ENCODE results near the gene HP.

Gene HP

GRCh38 chr16:72064361-72064894 is 10.1 kb downstream of the HP start:
- Histone ChIP-seq H3K14ac (ENCODE audit: low read length) (no peak overlapping the region), H3K79me2 (ENCODE audit: control insufficient read depth, insufficient read depth, low read length, poor library complexity) (no peaks in the 10 kb centered on the region), H3K36me3 (ENCODE audit: control insufficient read depth in 1 of 2, insufficient read depth in 2 of 2, low read length in 2 of 2) (no peaks in the 10 kb centered on the region), H4K12ac (ENCODE audit: low read depth, low read length) (no peak overlapping the region), H2AFZ (ENCODE audit: insufficient read depth, low read length, poor library complexity) (no peak overlapping the region), H3K4me1 (ENCODE audit: control insufficient read depth in 1 of 2, insufficient read depth in 2 of 2, low read length in 2 of 2) (no peaks in the 10 kb centered on the region), H3K9me3 (ENCODE audit: insufficient read depth, low read depth, low read length) (peaks cover 4% of the 10 kb centered on the region), H3K27ac (ENCODE audit: low read depth, low read length) (no peak overlapping the region), H2AK5ac (ENCODE audit: low read length) (no peak overlapping the region), H3K27me3 (ENCODE audit: insufficient read depth, low read length) (no peaks in the 10 kb centered on the region), H3K4me2 (ENCODE audit: low read length) (no peak overlapping the region), H2BK12ac (ENCODE audit: low read length) (no peak overlapping the region), H3K9ac (ENCODE audit: low read length) (no peak overlapping the region), H4K91ac (ENCODE audit: low read depth, low read length) (no peak overlapping the region), H2BK120ac (ENCODE audit: insufficient read depth, low read length, poor library complexity) (no peak overlapping the region), H3K4me3 (ENCODE audit: low read depth, low read length) (no peak overlapping the region), H3K18ac (ENCODE audit: low read length) (no peak overlapping the region), H3K4ac (ENCODE audit: low read depth, low read length) (no peak overlapping the region), H3K79me1 (ENCODE audit: low read length) (no peaks in the 10 kb centered on the region), H2BK5ac (ENCODE audit: low read depth, low read length, poor library complexity) (no peak overlapping the region), H3K23ac (ENCODE audit: low read length) (no peak overlapping the region), H4K8ac (ENCODE audit: low read depth, low read length) (no peak overlapping the region)
- DNase-seq, result no peak
- no CpG with 5 or more reads among the region's 10 CpGs for WGBS (ENCODE audit: extremely low coverage, insufficient coverage, insufficient read length)

- Histone ChIP-seq H3K36me3 (ENCODE audit: control insufficient read depth in 1 of 2, insufficient read depth in 2 of 2, low read length in 2 of 2) (no peaks in the 10 kb centered on the region), H3K4me1 (ENCODE audit: control insufficient read depth in 1 of 2, insufficient read depth in 2 of 2, low read length in 2 of 2) (no peaks in the 10 kb centered on the region), H2BK12ac (ENCODE audit: low read length) (no peak overlapping the region), H3K79me2 (ENCODE audit: control insufficient read depth, insufficient read depth, low read length, poor library complexity) (no peaks in the 10 kb centered on the region), H3K27ac (ENCODE audit: low read depth, low read length) (no peak overlapping the region), H3K4ac (ENCODE audit: low read depth, low read length) (no peak overlapping the region), H3K27me3 (ENCODE audit: insufficient read depth, low read length) (no peaks in the 10 kb centered on the region), H3K79me1 (ENCODE audit: low read length) (no peaks in the 10 kb centered on the region), H3K9me3 (ENCODE audit: insufficient read depth, low read depth, low read length) (peaks cover 4% of the 10 kb centered on the region), H2AK5ac (ENCODE audit: low read length) (no peak overlapping the region), H3K23ac (ENCODE audit: low read length) (no peak overlapping the region), H3K14ac (ENCODE audit: low read length) (no peak overlapping the region), H3K18ac (ENCODE audit: low read length) (no peak overlapping the region), H3K9ac (ENCODE audit: low read length) (no peak overlapping the region), H4K8ac (ENCODE audit: low read depth, low read length) (no peak overlapping the region), H4K12ac (ENCODE audit: low read depth, low read length) (no peak overlapping the region), H3K4me2 (ENCODE audit: low read length) (no peak overlapping the region), H4K91ac (ENCODE audit: low read depth, low read length) (no peak overlapping the region), H2BK5ac (ENCODE audit: low read depth, low read length, poor library complexity) (no peak overlapping the region), H3K4me3 (ENCODE audit: low read depth, low read length) (no peak overlapping the region), H2AFZ (ENCODE audit: insufficient read depth, low read length, poor library complexity) (no peak overlapping the region), H2BK120ac (ENCODE audit: insufficient read depth, low read length, poor library complexity) (no peak overlapping the region)
- WGBS (ENCODE audit: extremely low coverage, insufficient coverage, insufficient read length), result no CpG with 5 or more reads among the region's 1 CpG
- DNase-seq, result peak in 1 of 2 donors; percentile 50
Observed at GRCh38 chr16:72066747-72067146, 12.4 kb downstream of the HP start.

- Histone ChIP-seq H3K27me3 (ENCODE audit: insufficient read depth, low read length) (no peaks in the 10 kb centered on the region), H2BK5ac (ENCODE audit: low read depth, low read length, poor library complexity) (no peak overlapping the region), H3K9me3 (ENCODE audit: insufficient read depth, low read depth, low read length) (peaks cover 3% of the 10 kb centered on the region), H4K91ac (ENCODE audit: low read depth, low read length) (no peak overlapping the region), H2AFZ (ENCODE audit: insufficient read depth, low read length, poor library complexity) (no peak overlapping the region), H3K14ac (ENCODE audit: low read length) (no peak overlapping the region), H3K18ac (ENCODE audit: low read length) (no peak overlapping the region), H4K12ac (ENCODE audit: low read depth, low read length) (no peak overlapping the region), H3K27ac (ENCODE audit: low read depth, low read length) (no peak overlapping the region), H3K79me1 (ENCODE audit: low read length) (no peaks in the 10 kb centered on the region), H3K4ac (ENCODE audit: low read depth, low read length) (no peak overlapping the region), H2BK120ac (ENCODE audit: insufficient read depth, low read length, poor library complexity) (no peak overlapping the region), H4K8ac (ENCODE audit: low read depth, low read length) (no peak overlapping the region), H3K23ac (ENCODE audit: low read length) (no peak overlapping the region), H3K4me1 (ENCODE audit: control insufficient read depth in 1 of 2, insufficient read depth in 2 of 2, low read length in 2 of 2) (no peaks in the 10 kb centered on the region), H3K4me2 (ENCODE audit: low read length) (no peak overlapping the region), H3K9ac (ENCODE audit: low read length) (no peak overlapping the region), H3K36me3 (ENCODE audit: control insufficient read depth in 1 of 2, insufficient read depth in 2 of 2, low read length in 2 of 2) (no peaks in the 10 kb centered on the region), H2BK12ac (ENCODE audit: low read length) (no peak overlapping the region), H3K79me2 (ENCODE audit: control insufficient read depth, insufficient read depth, low read length, poor library complexity) (no peaks in the 10 kb centered on the region), H2AK5ac (ENCODE audit: low read length) (no peak overlapping the region), H3K4me3 (ENCODE audit: low read depth, low read length) (no peak overlapping the region)
- no CpG with 5 or more reads among the region's 4 CpGs for WGBS (ENCODE audit: extremely low coverage, insufficient coverage, insufficient read length)
- no peak for DNase-seq
Observed at GRCh38 chr16:72068930-72069329, 14.6 kb downstream of the HP start.

- H2AK5ac ChIP-seq (ENCODE audit: low read length), result no peak overlapping the region
- H3K79me2 ChIP-seq (ENCODE audit: control insufficient read depth, insufficient read depth, low read length, poor library complexity), result no peaks in the 10 kb centered on the region
- no peak overlapping the region for H4K91ac ChIP-seq (ENCODE audit: low read depth, low read length)
- no peaks in the 10 kb centered on the region for H3K27me3 ChIP-seq (ENCODE audit: insufficient read depth, low read length)
- no peak overlapping the region for H3K4me3 ChIP-seq (ENCODE audit: low read depth, low read length)
- H2BK5ac ChIP-seq (ENCODE audit: low read depth, low read length, poor library complexity), result no peak overlapping the region
- H4K8ac ChIP-seq (ENCODE audit: low read depth, low read length), result no peak overlapping the region
- no peak overlapping the region for H3K23ac ChIP-seq (ENCODE audit: low read length)
- no peak overlapping the region for H3K9ac ChIP-seq (ENCODE audit: low read length)
- H2BK12ac ChIP-seq (ENCODE audit: low read length), result no peak overlapping the region
- H3K36me3 ChIP-seq (ENCODE audit: control insufficient read depth in 1 of 2, insufficient read depth in 2 of 2, low read length in 2 of 2), result no peaks in the 10 kb centered on the region
- H3K14ac ChIP-seq (ENCODE audit: low read length), result no peak overlapping the region
- no peak overlapping the region for H2BK120ac ChIP-seq (ENCODE audit: insufficient read depth, low read length, poor library complexity)
- H2AFZ ChIP-seq (ENCODE audit: insufficient read depth, low read length, poor library complexity), result no peak overlapping the region
- peaks cover 2% of the 10 kb centered on the region for H3K9me3 ChIP-seq (ENCODE audit: insufficient read depth, low read depth, low read length)
- DNase-seq, result no peak
- H4K12ac ChIP-seq (ENCODE audit: low read depth, low read length), result no peak overlapping the region
- H3K18ac ChIP-seq (ENCODE audit: low read length), result no peak overlapping the region
- H3K4ac ChIP-seq (ENCODE audit: low read depth, low read length), result no peak overlapping the region
- H3K4me1 ChIP-seq (ENCODE audit: control insufficient read depth in 1 of 2, insufficient read depth in 2 of 2, low read length in 2 of 2), result no peaks in the 10 kb centered on the region
- WGBS (ENCODE audit: extremely low coverage, insufficient coverage, insufficient read length), result no CpG with 5 or more reads among the region's 12 CpGs
- H3K79me1 ChIP-seq (ENCODE audit: low read length), result no peaks in the 10 kb centered on the region
- H3K4me2 ChIP-seq (ENCODE audit: low read length), result no peak overlapping the region
- H3K27ac ChIP-seq (ENCODE audit: low read depth, low read length), result no peak overlapping the region
Observed at GRCh38 chr16:72072514-72073342, 18.4 kb downstream of the HP start.

Data from trophoblast cell (in vitro differentiated cells and primary cell).